Activated naive CD4-positive, alpha-beta T cell treated with anti-CD3 and anti-CD28 coated beads, Interleukin-2, amount 50 U/mL, for 24 hours (primary cell): Measurements from ENCODE around the gene FLT1.

Experiments used
- H3K27ac Mint-ChIP-seq: one replicate; pipeline ENCODE4 v1.8.0; 2021; ENCODE audit warnings: mild to moderate bottlenecking, mixed read lengths
- H3K27me3 Mint-ChIP-seq: one replicate; pipeline ENCODE4 v1.8.0; 2021; ENCODE audit warnings: mixed read lengths
- H3K36me3 Mint-ChIP-seq: one replicate; pipeline ENCODE4 v1.8.0; 2021; ENCODE audit warnings: mixed read lengths
- H3K4me1 Mint-ChIP-seq: one replicate; pipeline ENCODE4 v1.8.0; 2021; ENCODE audit warnings: mixed read lengths
- H3K4me3 Mint-ChIP-seq: one replicate; pipeline ENCODE4 v1.8.0; 2021; ENCODE audit warnings: mild to moderate bottlenecking, mixed read lengths
- H3K9me3 Mint-ChIP-seq: one replicate; pipeline ENCODE4 v1.8.0; 2021; ENCODE audit warnings: mixed read lengths

The FLT1 gene

GRCh38 chr13:28438598-28439334 lies 56.2 kb downstream of the FLT1 start:
- Mint-ChIP-seq H3K9me3 (no peaks in the 10 kb centered on the region), H3K27me3 (peaks cover 3% of the 10 kb centered on the region), H3K4me1 (no peaks in the 10 kb centered on the region), H3K27ac (no peak overlapping the region), H3K36me3 (no peaks in the 10 kb centered on the region), H3K4me3 (no peak overlapping the region)

GRCh38 chr13:28438067-28438466 lies 56.9 kb downstream of the FLT1 start:
- Mint-ChIP-seq H3K36me3 (no peaks in the 10 kb centered on the region), H3K4me3 (no peak overlapping the region), H3K27ac (no peak overlapping the region), H3K9me3 (no peaks in the 10 kb centered on the region), H3K4me1 (no peaks in the 10 kb centered on the region), H3K27me3 (peaks cover 1% of the 10 kb centered on the region)

GRCh38 chr13:28435917-28436316 lies 59.0 kb downstream of the FLT1 start:
- Mint-ChIP-seq H3K36me3 (no peaks in the 10 kb centered on the region), H3K27ac (no peak overlapping the region), H3K4me1 (no peaks in the 10 kb centered on the region), H3K4me3 (no peak overlapping the region), H3K27me3 (peaks cover 4% of the 10 kb centered on the region), H3K9me3 (no peaks in the 10 kb centered on the region)

DNA sequence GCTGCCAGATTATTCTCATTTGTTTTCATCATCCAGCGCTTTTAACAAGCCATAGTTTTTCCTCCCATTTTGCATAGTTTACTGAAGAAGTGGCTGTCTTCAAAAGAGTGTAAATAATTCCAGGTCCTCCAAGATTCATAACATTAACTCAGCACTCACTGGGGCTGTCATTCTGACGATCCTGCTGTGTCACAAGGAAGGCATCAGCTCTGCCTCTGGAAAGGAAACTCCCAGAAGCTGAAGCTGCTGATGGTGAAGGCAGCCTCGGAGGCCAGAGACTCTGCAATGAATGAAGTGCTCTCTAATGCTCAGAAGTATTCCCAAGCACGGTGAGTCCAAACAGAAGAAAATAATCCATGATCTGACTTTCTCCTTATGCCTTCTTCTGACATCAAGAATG lies 60.0 kb downstream of the FLT1 start:
- H3K9me3 Mint-ChIP-seq, result no peaks in the 10 kb centered on the region
- no peak overlapping the region for H3K27ac Mint-ChIP-seq
- no peaks in the 10 kb centered on the region for H3K36me3 Mint-ChIP-seq
- H3K27me3 Mint-ChIP-seq, result peaks cover 4% of the 10 kb centered on the region
- no peaks in the 10 kb centered on the region for H3K4me1 Mint-ChIP-seq
- H3K4me3 Mint-ChIP-seq, result no peak overlapping the region

GRCh38 chr13:28432816-28433560 lies 61.9 kb downstream of the FLT1 start:
- H3K27ac Mint-ChIP-seq, result no peak overlapping the region
- peaks cover 4% of the 10 kb centered on the region for H3K27me3 Mint-ChIP-seq
- H3K36me3 Mint-ChIP-seq, result no peaks in the 10 kb centered on the region
- no peaks in the 10 kb centered on the region for H3K4me1 Mint-ChIP-seq
- H3K9me3 Mint-ChIP-seq, result no peaks in the 10 kb centered on the region
- no peak overlapping the region for H3K4me3 Mint-ChIP-seq

DNA sequence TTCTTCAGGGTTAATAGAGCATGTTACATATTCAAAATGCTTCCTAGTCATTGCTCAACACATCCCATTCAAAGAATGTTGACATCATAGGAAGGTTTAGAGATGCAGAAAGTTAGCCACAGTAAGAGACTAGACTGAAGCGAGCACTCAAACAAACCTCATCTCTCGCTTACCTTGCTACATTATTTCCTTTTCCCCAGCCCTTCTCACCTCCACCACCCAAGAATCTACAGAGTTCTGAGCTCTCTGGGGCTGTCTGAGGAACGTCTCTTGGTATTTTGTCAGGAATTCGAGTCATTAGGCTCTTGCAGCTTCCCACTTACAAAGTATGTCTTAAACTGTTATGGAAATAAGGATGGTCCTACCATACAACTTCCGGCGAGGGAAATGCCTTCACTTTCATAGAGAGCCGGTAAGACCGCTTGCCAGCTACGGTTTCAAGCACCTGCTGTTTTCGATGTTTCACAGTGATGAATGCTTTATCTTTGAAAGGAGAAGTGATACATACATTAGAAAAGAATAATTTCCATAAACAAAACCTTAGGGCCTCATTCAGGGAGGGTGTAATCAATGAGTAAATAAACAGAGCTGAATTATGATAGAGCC lies 65.1 kb downstream of the FLT1 start:
- no peak overlapping the region for H3K27ac Mint-ChIP-seq
- no peak overlapping the region for H3K4me3 Mint-ChIP-seq
- no peaks in the 10 kb centered on the region for H3K4me1 Mint-ChIP-seq
- peaks cover 3% of the 10 kb centered on the region for H3K27me3 Mint-ChIP-seq
- H3K9me3 Mint-ChIP-seq, result no peaks in the 10 kb centered on the region
- H3K36me3 Mint-ChIP-seq, result no peaks in the 10 kb centered on the region

DNA sequence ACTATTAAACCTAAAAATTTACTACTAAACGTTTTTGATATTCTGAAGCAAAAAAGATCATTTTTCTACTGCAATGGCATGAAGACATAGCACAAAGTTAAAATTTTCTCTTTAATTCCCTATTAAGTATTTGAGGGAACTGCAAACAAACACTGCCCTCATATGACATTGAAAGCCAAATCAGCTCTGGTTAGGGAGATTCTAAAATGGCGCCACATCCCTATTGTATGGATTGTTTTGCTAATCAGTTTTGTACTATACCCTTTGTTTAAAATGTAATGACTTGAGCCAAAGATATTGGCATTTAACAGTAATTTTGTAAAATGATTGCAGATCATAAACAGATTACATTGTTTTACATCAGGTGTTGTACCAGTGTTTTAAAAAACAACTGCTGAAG lies 65.8 kb downstream of the FLT1 start:
- H3K27me3 Mint-ChIP-seq, result peaks cover 3% of the 10 kb centered on the region
- no peaks in the 10 kb centered on the region for H3K9me3 Mint-ChIP-seq
- H3K4me1 Mint-ChIP-seq, result no peaks in the 10 kb centered on the region

GRCh38 chr13:28426381-28426780 lies 68.5 kb downstream of the FLT1 start:
- Mint-ChIP-seq H3K36me3 (no peaks in the 10 kb centered on the region), H3K27ac (no peak overlapping the region), H3K4me1 (peaks cover 16% of the 10 kb centered on the region), H3K9me3 (no peaks in the 10 kb centered on the region), H3K4me3 (no peak overlapping the region), H3K27me3 (no peaks in the 10 kb centered on the region)

More for the DNA sequence above, 65.8 kb downstream of the FLT1 start:
- H3K4me3 Mint-ChIP-seq, result no peak overlapping the region
- H3K27ac Mint-ChIP-seq, result no peak overlapping the region
- H3K36me3 Mint-ChIP-seq, result no peaks in the 10 kb centered on the region

GRCh38 chr13:28425793-28426192 lies 69.1 kb downstream of the FLT1 start:
- Mint-ChIP-seq H3K27ac (no peak overlapping the region), H3K4me3 (no peak overlapping the region), H3K9me3 (no peaks in the 10 kb centered on the region), H3K4me1 (peaks cover 16% of the 10 kb centered on the region), H3K36me3 (no peaks in the 10 kb centered on the region), H3K27me3 (no peaks in the 10 kb centered on the region)

GRCh38 chr13:28424541-28424940 lies 70.4 kb downstream of the FLT1 start:
- no peaks in the 10 kb centered on the region for H3K27me3 Mint-ChIP-seq
- H3K36me3 Mint-ChIP-seq, result no peaks in the 10 kb centered on the region
- no peak overlapping the region for H3K27ac Mint-ChIP-seq
- H3K9me3 Mint-ChIP-seq, result no peaks in the 10 kb centered on the region
- H3K4me1 Mint-ChIP-seq, result peaks cover 16% of the 10 kb centered on the region
- H3K4me3 Mint-ChIP-seq, result no peak overlapping the region

GRCh38 chr13:28423010-28423409 lies 71.9 kb downstream of the FLT1 start:
- peak overlapping the region; percentile 13 for H3K4me3 Mint-ChIP-seq
- peaks cover 16% of the 10 kb centered on the region for H3K4me1 Mint-ChIP-seq
- H3K27me3 Mint-ChIP-seq, result no peaks in the 10 kb centered on the region
- no peaks in the 10 kb centered on the region for H3K9me3 Mint-ChIP-seq
- H3K27ac Mint-ChIP-seq, result no peak overlapping the region
- no peaks in the 10 kb centered on the region for H3K36me3 Mint-ChIP-seq

DNA sequence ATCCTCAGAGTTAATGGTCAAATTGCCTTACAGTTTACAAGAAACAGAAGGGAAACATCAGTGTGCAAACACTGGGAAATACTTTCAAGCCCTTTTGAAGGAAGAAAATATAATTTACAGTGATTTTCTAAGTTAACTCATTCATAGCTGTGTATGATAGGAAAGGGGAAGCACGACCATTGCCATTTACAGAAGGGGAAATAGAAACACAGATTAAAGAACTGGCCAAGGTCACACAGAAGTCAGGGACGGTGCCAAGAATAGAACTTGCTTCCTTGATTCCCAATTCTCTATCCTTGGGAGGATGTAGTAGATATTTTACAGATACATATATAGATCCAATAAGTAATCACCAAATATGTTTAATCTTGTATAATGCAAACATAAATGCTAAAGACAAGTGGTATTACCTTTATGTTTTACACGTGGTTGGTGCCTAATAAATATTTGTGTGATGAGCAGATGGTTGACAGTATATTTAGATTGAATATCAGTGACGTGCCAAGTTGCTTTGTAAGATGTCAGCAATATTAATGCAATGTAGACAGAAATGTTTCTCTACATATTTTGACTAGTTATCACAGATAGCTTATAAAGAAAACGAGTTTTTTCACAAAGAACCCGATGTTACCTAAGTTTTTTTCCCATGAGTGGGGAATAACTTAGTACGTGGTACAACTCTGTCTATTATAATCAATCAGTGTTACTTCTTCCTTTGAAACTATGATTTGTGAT lies 73.1 kb downstream of the FLT1 start:
- no peaks in the 10 kb centered on the region for H3K9me3 Mint-ChIP-seq
- no peaks in the 10 kb centered on the region for H3K27me3 Mint-ChIP-seq
- peaks cover 16% of the 10 kb centered on the region for H3K4me1 Mint-ChIP-seq
- H3K27ac Mint-ChIP-seq, result no peak overlapping the region
- H3K36me3 Mint-ChIP-seq, result no peaks in the 10 kb centered on the region
- H3K4me3 Mint-ChIP-seq, result no peak overlapping the region

GRCh38 chr13:28420704-28421103 lies 74.2 kb downstream of the FLT1 start:
- Mint-ChIP-seq H3K27ac (no peak overlapping the region), H3K4me3 (no peak overlapping the region), H3K4me1 (peaks cover 16% of the 10 kb centered on the region), H3K36me3 (no peaks in the 10 kb centered on the region), H3K27me3 (no peaks in the 10 kb centered on the region), H3K9me3 (no peaks in the 10 kb centered on the region)

- Mint-ChIP-seq H3K4me1 (no peaks in the 10 kb centered on the region), H3K27me3 (peaks cover 4% of the 10 kb centered on the region), H3K27ac (no peak overlapping the region), H3K9me3 (no peaks in the 10 kb centered on the region), H3K4me3 (no peak overlapping the region), H3K36me3 (peaks cover 2% of the 10 kb centered on the region)
Measured at GRCh38 chr13:28415994-28416421, 78.9 kb downstream of the FLT1 start.

- Mint-ChIP-seq H3K27me3 (peaks cover 7% of the 10 kb centered on the region), H3K27ac (no peak overlapping the region), H3K36me3 (peaks cover 2% of the 10 kb centered on the region), H3K4me1 (no peaks in the 10 kb centered on the region), H3K9me3 (no peaks in the 10 kb centered on the region), H3K4me3 (no peak overlapping the region)
Measured at GRCh38 chr13:28413999-28414398, 80.9 kb downstream of the FLT1 start.
